ENCODE results near the gene CD36. TPM values are rescaled to one million over a fixed set of nuclear protein-coding genes. Genes with fewer than 3 reads are reported as not detected.

CD36 gene
- total and polyA plus RNA-seq, 4 donors = 24.7 to 90.4 (median 67.1) TPM

- H3K4me1 ChIP-seq (ENCODE audit: control insufficient read depth, insufficient read depth, low read length) = no peaks in the 10 kb centered on the region
- H3K36me3 ChIP-seq (ENCODE audit: control insufficient read depth, insufficient read depth, low read length) = no peaks in the 10 kb centered on the region
- no CpG with 5 or more reads among the region's 1 CpG for WGBS (ENCODE audit: insufficient coverage)
- H3K9me3 ChIP-seq (ENCODE audit: control insufficient read depth, insufficient read depth, low read length) = no peaks in the 10 kb centered on the region
- no peak overlapping the region for H3K4me3 ChIP-seq (ENCODE audit: low read depth, low read length)
- DNase-seq (ENCODE audit: low read depth in 4 of 6, low spot score in 6 of 6) = no peak
- no peak overlapping the region for H3K27ac ChIP-seq (ENCODE audit: low read depth, low read length)
- no peaks in the 10 kb centered on the region for H3K27me3 ChIP-seq (ENCODE audit: control insufficient read depth, insufficient read depth, low read length)
Observed at GRCh38 chr7:80635533-80635932, 2.9 kb upstream of the CD36 start.

GRCh38 chr7:80635998-80636397 lies 2.4 kb upstream of the CD36 start:
- H3K4me1 ChIP-seq (ENCODE audit: control insufficient read depth, insufficient read depth, low read length) = no peaks in the 10 kb centered on the region

GRCh38 chr7:80636709-80637108 lies 1.7 kb upstream of the CD36 start:
- Histone ChIP-seq H3K27me3 (ENCODE audit: control insufficient read depth, insufficient read depth, low read length) (no peaks in the 10 kb centered on the region), H3K36me3 (ENCODE audit: control insufficient read depth, insufficient read depth, low read length) (no peaks in the 10 kb centered on the region), H3K9me3 (ENCODE audit: control insufficient read depth, insufficient read depth, low read length) (no peaks in the 10 kb centered on the region), H3K4me3 (ENCODE audit: low read depth, low read length) (no peak overlapping the region), H3K4me1 (ENCODE audit: control insufficient read depth, insufficient read depth, low read length) (no peaks in the 10 kb centered on the region), H3K27ac (ENCODE audit: low read depth, low read length) (no peak overlapping the region)
- no CpG with 5 or more reads among the region's 1 CpG for WGBS (ENCODE audit: insufficient coverage)
- no peak for DNase-seq (ENCODE audit: low read depth in 4 of 6, low spot score in 6 of 6)

More at GRCh38 chr7:80635998-80636397, 2.4 kb upstream of the CD36 start:
- DNase-seq (ENCODE audit: low read depth in 4 of 6, low spot score in 6 of 6) = no peak
- no CpG with 5 or more reads among the region's 2 CpGs for WGBS (ENCODE audit: insufficient coverage)
- H3K27me3 ChIP-seq (ENCODE audit: control insufficient read depth, insufficient read depth, low read length) = no peaks in the 10 kb centered on the region
- H3K27ac ChIP-seq (ENCODE audit: low read depth, low read length) = no peak overlapping the region
- no peaks in the 10 kb centered on the region for H3K36me3 ChIP-seq (ENCODE audit: control insufficient read depth, insufficient read depth, low read length)
- H3K4me3 ChIP-seq (ENCODE audit: low read depth, low read length) = no peak overlapping the region
- H3K9me3 ChIP-seq (ENCODE audit: control insufficient read depth, insufficient read depth, low read length) = no peaks in the 10 kb centered on the region

- Histone ChIP-seq H3K36me3 (ENCODE audit: control insufficient read depth, insufficient read depth, low read length) (no peaks in the 10 kb centered on the region), H3K4me1 (ENCODE audit: control insufficient read depth, insufficient read depth, low read length) (no peaks in the 10 kb centered on the region), H3K9me3 (ENCODE audit: control insufficient read depth, insufficient read depth, low read length) (no peaks in the 10 kb centered on the region), H3K27me3 (ENCODE audit: control insufficient read depth, insufficient read depth, low read length) (no peaks in the 10 kb centered on the region), H3K27ac (ENCODE audit: low read depth, low read length) (no peak overlapping the region), H3K4me3 (ENCODE audit: low read depth, low read length) (no peak overlapping the region)
- DNase-seq (ENCODE audit: low read depth in 4 of 6, low spot score in 6 of 6) = no peak
- WGBS (ENCODE audit: insufficient coverage) = no CpG with 5 or more reads among the region's 2 CpGs
Observed at GRCh38 chr7:80637454-80637853, 988 bp upstream of the CD36 start.

GRCh38 chr7:80639011-80639410 lies 569 bp downstream of the CD36 start:
- Histone ChIP-seq H3K27me3 (ENCODE audit: control insufficient read depth, insufficient read depth, low read length) (no peaks in the 10 kb centered on the region), H3K4me1 (ENCODE audit: control insufficient read depth, insufficient read depth, low read length) (no peaks in the 10 kb centered on the region), H3K9me3 (ENCODE audit: control insufficient read depth, insufficient read depth, low read length) (no peaks in the 10 kb centered on the region), H3K4me3 (ENCODE audit: low read depth, low read length) (no peak overlapping the region), H3K36me3 (ENCODE audit: control insufficient read depth, insufficient read depth, low read length) (no peaks in the 10 kb centered on the region), H3K27ac (ENCODE audit: low read depth, low read length) (no peak overlapping the region)
- DNase-seq (ENCODE audit: low read depth in 4 of 6, low spot score in 6 of 6) = no peak

- Histone ChIP-seq H3K4me3 (ENCODE audit: low read depth, low read length) (no peak overlapping the region), H3K27ac (ENCODE audit: low read depth, low read length) (no peak overlapping the region)
- no CpG with 5 or more reads among the region's 1 CpG for WGBS (ENCODE audit: insufficient coverage)
Observed at GRCh38 chr7:80640846-80641245, 2.4 kb downstream of the CD36 start.

GRCh38 chr7:80641548-80641947 lies 3.1 kb downstream of the CD36 start:
- H3K9me3 ChIP-seq (ENCODE audit: control insufficient read depth, insufficient read depth, low read length) = no peaks in the 10 kb centered on the region
- no peaks in the 10 kb centered on the region for H3K27me3 ChIP-seq (ENCODE audit: control insufficient read depth, insufficient read depth, low read length)
- no peak for DNase-seq (ENCODE audit: low read depth in 4 of 6, low spot score in 6 of 6)
- H3K36me3 ChIP-seq (ENCODE audit: control insufficient read depth, insufficient read depth, low read length) = no peaks in the 10 kb centered on the region
- no peak overlapping the region for H3K4me3 ChIP-seq (ENCODE audit: low read depth, low read length)
- H3K27ac ChIP-seq (ENCODE audit: low read depth, low read length) = no peak overlapping the region
- H3K4me1 ChIP-seq (ENCODE audit: control insufficient read depth, insufficient read depth, low read length) = no peaks in the 10 kb centered on the region

More at GRCh38 chr7:80640846-80641245, 2.4 kb downstream of the CD36 start:
- Histone ChIP-seq H3K9me3 (ENCODE audit: control insufficient read depth, insufficient read depth, low read length) (no peaks in the 10 kb centered on the region), H3K4me1 (ENCODE audit: control insufficient read depth, insufficient read depth, low read length) (no peaks in the 10 kb centered on the region), H3K27me3 (ENCODE audit: control insufficient read depth, insufficient read depth, low read length) (no peaks in the 10 kb centered on the region), H3K36me3 (ENCODE audit: control insufficient read depth, insufficient read depth, low read length) (no peaks in the 10 kb centered on the region)
- no peak for DNase-seq (ENCODE audit: low read depth in 4 of 6, low spot score in 6 of 6)

- H3K4me1 ChIP-seq (ENCODE audit: control insufficient read depth, insufficient read depth, low read length) = no peaks in the 10 kb centered on the region
- no CpG with 5 or more reads among the region's 1 CpG for WGBS (ENCODE audit: insufficient coverage)
- DNase-seq (ENCODE audit: low read depth in 4 of 6, low spot score in 6 of 6) = no peak
- no peaks in the 10 kb centered on the region for H3K9me3 ChIP-seq (ENCODE audit: control insufficient read depth, insufficient read depth, low read length)
- no peaks in the 10 kb centered on the region for H3K36me3 ChIP-seq (ENCODE audit: control insufficient read depth, insufficient read depth, low read length)
- no peaks in the 10 kb centered on the region for H3K27me3 ChIP-seq (ENCODE audit: control insufficient read depth, insufficient read depth, low read length)
- no peak overlapping the region for H3K4me3 ChIP-seq (ENCODE audit: low read depth, low read length)
- H3K27ac ChIP-seq (ENCODE audit: low read depth, low read length) = no peak overlapping the region
Observed at GRCh38 chr7:80642871-80643270, 4.4 kb downstream of the CD36 start.

- no peaks in the 10 kb centered on the region for H3K9me3 ChIP-seq (ENCODE audit: control insufficient read depth, insufficient read depth, low read length)
- H3K36me3 ChIP-seq (ENCODE audit: control insufficient read depth, insufficient read depth, low read length) = no peaks in the 10 kb centered on the region
- H3K27me3 ChIP-seq (ENCODE audit: control insufficient read depth, insufficient read depth, low read length) = no peaks in the 10 kb centered on the region
- H3K4me1 ChIP-seq (ENCODE audit: control insufficient read depth, insufficient read depth, low read length) = no peaks in the 10 kb centered on the region
- no CpG with 5 or more reads among the region's 5 CpGs for whole genome bisulfite sequencing (ENCODE audit: insufficient coverage)
- peak in 1 of 6 donors; percentile 24 for DNase-seq (ENCODE audit: low read depth in 4 of 6, low spot score in 6 of 6)
- H3K4me3 ChIP-seq (ENCODE audit: low read depth, low read length) = no peak overlapping the region
- no peak overlapping the region for H3K27ac ChIP-seq (ENCODE audit: low read depth, low read length)
Observed at GRCh38 chr7:80643336-80643915, 5.0 kb downstream of the CD36 start.

GRCh38 chr7:80644054-80644453 lies 5.6 kb downstream of the CD36 start:
- no peaks in the 10 kb centered on the region for H3K36me3 ChIP-seq (ENCODE audit: control insufficient read depth, insufficient read depth, low read length)
- H3K4me1 ChIP-seq (ENCODE audit: control insufficient read depth, insufficient read depth, low read length) = no peaks in the 10 kb centered on the region
- no peaks in the 10 kb centered on the region for H3K9me3 ChIP-seq (ENCODE audit: control insufficient read depth, insufficient read depth, low read length)
- no peak overlapping the region for H3K4me3 ChIP-seq (ENCODE audit: low read depth, low read length)
- no peak for DNase-seq (ENCODE audit: low read depth in 4 of 6, low spot score in 6 of 6)
- no peaks in the 10 kb centered on the region for H3K27me3 ChIP-seq (ENCODE audit: control insufficient read depth, insufficient read depth, low read length)
- H3K27ac ChIP-seq (ENCODE audit: low read depth, low read length) = no peak overlapping the region
- no CpG with 5 or more reads among the region's 1 CpG for WGBS (ENCODE audit: insufficient coverage)
